GM21360 (cell line): ENCODE measurements around the gene HAUS2.
"Not testable (repeated sequence)": the region's sequence is repeated elsewhere in the genome, so short reads cannot be mapped to it uniquely, and the experiment has no call there.

Experiments used
- ATAC-seq: cut with Tn5 transposase; IDR thresholded peaks from one replicate; pipeline ENCODE4 v1.9.1; 2021; ENCODE audit warnings: mild to moderate bottlenecking, moderate library complexity; ENCODE audit not compliant: unreplicated experiment

Gene HAUS2

DNA sequence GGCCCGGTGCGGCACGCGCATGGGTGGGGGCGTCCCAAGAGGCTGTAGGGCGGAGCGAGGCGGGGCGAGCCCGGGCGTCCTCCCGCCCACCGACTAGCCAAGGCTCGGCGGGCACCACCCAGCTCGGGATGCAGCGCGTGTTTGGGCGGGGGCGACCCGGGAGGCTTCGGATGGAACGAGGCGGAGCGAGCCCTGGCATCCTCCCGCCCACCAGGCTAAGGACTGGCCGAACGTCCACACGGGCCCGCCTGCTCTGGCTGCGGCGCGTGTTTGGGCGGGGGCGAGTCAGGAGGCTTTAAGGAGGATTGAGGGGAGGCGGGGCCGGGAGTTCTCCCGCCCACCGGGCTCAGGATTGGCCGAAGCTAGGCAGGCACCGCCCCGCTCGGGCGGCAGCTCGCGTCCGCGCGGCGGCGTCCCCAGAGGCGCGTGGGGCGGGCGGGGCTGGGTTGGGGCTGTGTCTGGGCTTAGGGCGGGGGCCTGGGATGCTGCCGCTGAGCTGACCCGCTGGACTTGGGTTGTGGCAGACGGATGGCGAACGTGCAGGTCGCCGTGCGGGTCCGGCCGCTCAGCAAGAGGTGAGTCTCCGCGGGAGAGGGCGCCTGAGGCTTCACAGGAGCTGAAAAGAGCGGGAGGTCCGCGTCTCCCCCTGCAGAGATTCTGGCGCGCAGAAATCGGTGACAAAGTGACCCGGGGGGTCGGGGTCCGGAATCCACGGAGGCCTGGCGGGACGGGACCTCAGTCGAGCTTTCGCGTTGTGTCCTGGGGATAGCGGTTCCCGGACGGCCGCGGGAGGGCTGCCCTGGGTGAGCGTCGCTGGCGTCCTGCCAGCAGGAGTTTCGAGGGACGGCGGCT, 26.8 kb downstream of the HAUS2 start, which contains the start of gene STARD9:
Gene STARD9, plus strand, starts transcription at position 419 of the 852 bp plus-strand sequence. Its CDS starts 110 bp downstream, at position 529.
- ATAC-seq: peak; percentile 87

DNA sequence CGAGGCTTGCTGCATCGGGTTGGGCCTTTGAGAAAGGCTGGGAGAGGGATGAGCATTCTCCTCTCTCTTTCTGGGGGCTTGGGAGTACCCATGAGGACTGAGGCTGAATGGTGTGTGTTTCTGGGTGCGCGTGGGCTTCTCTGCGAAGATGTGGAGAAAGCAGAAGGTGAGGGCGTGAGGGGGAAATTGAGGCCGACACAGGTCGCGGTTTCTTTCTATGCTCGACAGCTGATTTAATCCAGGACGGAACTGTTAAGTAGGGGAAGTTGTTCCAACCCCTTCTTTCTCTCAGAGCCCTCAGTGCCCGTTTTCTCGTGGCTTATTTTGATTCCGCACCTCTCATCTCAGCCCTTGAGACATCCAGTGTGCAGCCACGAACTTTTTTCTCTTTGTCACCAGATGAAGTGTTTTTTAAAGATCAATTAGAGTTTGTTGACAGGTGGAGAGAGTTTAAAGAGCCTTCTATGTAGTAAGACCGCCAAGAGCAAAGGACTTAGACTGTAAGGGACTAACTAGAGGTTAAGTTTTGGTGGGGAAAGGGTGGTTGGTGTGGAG, 27.5 kb downstream of the HAUS2 start:
- no peak for ATAC-seq

GRCh38 chr15:42576776-42577175, 28.1 kb downstream of the HAUS2 start:
- no peak for ATAC-seq

- ATAC-seq: no peak
Observed at GRCh38 chr15:42577514-42578031, 28.9 kb downstream of the HAUS2 start.

GRCh38 chr15:42578984-42579537, 30.4 kb downstream of the HAUS2 start:
- ATAC-seq: no peak

DNA sequence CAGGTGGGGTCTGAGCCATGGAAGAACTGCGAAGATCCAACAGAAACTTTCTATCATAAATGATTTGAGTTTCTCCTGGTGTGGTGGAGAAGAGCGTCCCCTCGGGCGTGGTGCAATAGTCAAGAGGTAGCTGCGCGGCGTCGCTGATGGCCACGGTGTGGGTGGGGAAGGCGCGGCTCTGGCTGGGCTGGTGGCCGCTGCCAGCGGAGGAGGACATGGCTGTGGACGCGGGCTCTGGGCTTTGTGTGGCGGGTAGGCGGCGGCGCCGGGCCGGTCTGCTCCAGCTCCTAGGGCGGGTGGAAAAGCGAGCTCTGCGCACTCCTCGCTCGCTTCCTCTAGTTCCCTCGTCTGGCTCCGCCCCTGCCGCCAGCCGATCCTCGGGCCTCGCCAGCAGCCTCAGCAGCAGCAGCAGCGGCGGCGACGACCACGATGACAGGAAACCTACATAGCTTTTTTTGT, 32.7 kb downstream of the HAUS2 start:
- ATAC-seq: peak; percentile 65

GRCh38 chr15:42582569-42583375, 34.1 kb downstream of the HAUS2 start:
- ATAC-seq: no peak

GRCh38 chr15:42584031-42584765, 35.6 kb downstream of the HAUS2 start:
- ATAC-seq: no peak

DNA sequence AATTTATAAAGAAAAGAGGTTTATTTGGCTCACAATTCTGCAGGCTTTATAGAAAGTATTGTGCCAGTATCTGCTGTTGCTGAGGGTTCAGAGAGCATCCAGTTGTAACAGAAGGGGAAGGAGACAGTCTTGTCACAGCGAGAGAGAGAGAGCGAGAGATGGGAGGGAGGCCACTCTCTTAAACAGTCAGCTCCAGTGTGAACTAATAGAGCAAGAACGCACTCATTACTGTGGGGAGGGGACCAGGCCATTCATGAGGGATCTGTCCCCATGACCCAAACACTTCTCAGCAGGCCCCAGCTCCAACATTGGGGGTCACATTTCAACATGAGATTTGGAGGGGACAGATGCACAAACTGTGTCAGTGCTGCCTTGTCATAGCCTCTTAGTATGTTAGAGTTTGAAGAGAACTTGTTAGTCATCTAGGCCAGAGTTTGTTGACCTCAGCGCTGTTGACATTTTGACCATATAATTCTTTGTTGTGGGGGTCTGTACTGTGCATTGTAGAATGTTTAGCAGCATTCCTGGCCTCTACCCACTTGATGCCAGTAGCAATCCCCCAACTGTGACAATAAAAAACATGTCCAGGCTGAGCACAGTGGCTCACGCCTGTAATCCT, 42.1 kb downstream of the HAUS2 start:
- ATAC-seq: no peak

- no peak for ATAC-seq
Observed at GRCh38 chr15:42591238-42591934, 42.7 kb downstream of the HAUS2 start.

- ATAC-seq: no peak
Observed at GRCh38 chr15:42592716-42593115, 44.1 kb downstream of the HAUS2 start.

DNA sequence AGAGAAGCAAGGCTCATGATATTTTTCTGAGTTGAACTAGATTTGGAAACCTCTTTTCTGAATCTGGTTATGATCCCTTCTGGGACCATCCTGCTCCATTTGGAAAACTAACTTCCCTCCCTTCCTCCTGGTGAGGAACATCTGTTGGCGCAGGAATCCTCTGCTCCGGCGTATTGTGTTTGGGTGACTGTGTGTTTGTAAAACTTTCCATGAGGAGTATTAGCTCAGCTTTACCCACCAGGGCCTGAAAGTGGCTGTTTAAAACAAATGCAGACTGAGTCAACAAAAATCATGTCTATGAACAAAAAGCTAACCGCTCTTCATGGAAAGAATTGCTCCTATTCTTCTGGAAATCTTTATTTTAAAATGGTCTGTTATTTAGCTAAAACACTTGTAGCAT, 44.5 kb downstream of the HAUS2 start:
- ATAC-seq: no peak

GRCh38 chr15:42594095-42594494, 45.5 kb downstream of the HAUS2 start:
- ATAC-seq: no peak

DNA sequence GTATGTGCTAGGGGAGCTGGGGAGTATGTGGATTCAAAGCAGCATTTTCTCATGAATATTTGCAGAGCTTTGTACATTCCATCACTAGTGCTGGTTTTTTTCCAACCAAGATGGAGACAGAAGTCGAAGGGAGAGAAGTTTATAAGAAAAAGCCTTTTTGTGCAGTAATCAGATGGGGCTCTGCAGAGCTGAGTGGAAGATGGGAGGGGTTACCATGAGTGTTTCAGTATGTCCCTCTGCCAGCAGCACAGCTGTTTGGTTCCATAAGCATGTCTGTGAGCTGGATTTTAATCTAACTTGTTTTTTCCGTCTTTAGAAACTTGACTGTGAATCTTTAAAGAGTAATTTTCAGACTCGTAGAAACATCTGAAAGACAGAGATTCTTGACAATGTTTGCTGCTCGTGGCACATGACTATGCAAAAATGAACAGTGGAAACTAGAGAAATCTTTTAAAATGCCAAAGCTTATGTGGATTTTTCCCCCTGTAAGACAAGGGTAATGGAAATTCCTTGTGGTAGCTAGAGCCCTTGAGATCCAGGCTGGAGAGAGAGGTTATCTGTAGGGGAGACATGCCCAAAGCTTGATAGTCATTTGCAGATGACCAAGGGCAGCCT, 47.1 kb downstream of the HAUS2 start:
- no peak for ATAC-seq

DNA sequence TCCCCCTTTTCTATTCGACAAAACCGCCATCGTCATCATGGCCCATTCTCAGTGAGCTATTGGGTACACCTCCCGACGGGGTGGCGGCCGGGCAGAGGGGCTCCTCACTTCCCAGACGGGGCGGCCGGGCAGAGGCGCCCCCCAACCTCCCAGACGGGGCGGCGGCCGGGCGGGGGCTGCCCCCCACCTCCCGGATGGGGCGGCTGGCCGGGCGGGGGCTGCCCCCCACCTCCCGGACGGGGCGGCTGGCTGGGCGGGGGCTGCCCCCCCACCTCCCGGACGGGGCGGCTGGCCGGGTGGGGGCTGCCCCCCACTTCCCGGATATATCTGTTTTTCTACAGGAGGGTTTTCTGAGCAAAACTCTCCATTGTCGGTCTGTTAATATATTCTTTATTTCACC, 52.7 kb downstream of the HAUS2 start:
- ATAC-seq: not testable (repeated sequence)

DNA sequence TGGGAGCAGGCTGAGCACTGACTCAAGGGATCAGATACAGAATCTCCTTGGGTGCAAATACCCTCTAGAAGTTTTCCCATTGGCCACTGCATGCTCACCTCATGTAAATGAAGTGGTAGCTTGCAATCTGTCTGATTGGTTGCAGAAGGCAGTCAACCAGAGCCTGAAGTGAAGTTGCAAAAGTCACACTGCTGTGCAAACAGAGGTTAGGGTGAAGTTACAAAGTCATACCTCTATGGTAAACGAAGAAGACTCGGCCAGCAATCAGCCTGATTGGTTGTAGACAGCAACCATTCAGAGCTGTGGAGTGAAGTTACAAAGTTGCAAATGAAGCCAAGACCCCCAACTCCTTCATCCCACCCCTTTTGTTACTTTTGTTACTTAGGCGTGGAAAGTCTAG, 53.9 kb downstream of the HAUS2 start:
- no peak for ATAC-seq

DNA sequence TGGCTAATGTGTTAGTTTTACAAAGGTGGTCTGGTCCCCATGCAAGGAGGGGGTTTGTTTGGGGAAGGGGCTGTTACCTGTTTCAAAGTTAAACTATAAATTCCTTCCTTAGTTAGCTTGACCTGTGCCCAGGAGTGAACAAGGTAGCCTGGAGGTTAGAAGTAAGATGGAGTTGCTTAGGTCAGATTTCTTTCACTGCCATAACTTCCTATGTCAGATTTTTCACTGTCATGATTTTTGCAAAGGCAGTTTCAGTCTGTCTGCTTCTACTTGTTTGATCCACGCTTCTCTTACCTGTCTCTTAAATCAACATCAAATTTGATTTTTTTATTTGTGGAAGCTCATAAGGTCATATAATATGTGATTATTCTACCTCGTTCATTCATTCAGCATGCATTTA, 55.3 kb downstream of the HAUS2 start:
- ATAC-seq: no peak

- ATAC-seq: no peak
Observed at GRCh38 chr15:42604894-42605744, 56.5 kb downstream of the HAUS2 start.
